Activated naive CD8-positive, alpha-beta T cell treated with anti-CD3 and anti-CD28 coated beads, Interleukin-2, amount 50 U/mL, for 16 hours (primary cell): ENCODE results near the gene EEF2KMT.

Experiments
- DNase-seq: peaks from one replicate; pipeline ENCODE4 v3.0.0-alpha.2; 2020; ENCODE audit warnings: low read depth, low spot score

The EEF2KMT gene

GRCh38 chr16:5041600-5042133 lies 55.9 kb downstream of the EEF2KMT start:
- DNase-seq = no peak

DNA sequence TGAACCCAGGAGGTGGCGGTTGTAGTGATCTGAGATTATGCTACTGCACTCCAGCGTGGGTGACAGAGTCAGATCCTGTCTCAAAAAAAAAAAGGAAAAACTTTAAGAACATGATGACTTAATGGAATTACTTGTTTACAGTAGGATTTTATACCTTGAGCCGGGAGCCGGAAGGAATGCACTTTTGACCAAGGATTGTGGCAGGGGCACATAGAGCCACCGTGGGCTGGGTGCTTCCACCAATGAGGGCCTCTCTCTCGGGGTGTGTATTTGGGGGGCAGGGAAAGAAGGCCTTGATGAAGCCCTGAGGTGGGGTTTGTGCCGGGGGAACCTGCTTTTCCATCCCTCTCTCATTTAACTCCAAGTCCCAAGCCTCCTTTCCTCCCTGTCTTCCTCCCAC lies 57.1 kb downstream of the EEF2KMT start:
- no peak for DNase-seq

DNA sequence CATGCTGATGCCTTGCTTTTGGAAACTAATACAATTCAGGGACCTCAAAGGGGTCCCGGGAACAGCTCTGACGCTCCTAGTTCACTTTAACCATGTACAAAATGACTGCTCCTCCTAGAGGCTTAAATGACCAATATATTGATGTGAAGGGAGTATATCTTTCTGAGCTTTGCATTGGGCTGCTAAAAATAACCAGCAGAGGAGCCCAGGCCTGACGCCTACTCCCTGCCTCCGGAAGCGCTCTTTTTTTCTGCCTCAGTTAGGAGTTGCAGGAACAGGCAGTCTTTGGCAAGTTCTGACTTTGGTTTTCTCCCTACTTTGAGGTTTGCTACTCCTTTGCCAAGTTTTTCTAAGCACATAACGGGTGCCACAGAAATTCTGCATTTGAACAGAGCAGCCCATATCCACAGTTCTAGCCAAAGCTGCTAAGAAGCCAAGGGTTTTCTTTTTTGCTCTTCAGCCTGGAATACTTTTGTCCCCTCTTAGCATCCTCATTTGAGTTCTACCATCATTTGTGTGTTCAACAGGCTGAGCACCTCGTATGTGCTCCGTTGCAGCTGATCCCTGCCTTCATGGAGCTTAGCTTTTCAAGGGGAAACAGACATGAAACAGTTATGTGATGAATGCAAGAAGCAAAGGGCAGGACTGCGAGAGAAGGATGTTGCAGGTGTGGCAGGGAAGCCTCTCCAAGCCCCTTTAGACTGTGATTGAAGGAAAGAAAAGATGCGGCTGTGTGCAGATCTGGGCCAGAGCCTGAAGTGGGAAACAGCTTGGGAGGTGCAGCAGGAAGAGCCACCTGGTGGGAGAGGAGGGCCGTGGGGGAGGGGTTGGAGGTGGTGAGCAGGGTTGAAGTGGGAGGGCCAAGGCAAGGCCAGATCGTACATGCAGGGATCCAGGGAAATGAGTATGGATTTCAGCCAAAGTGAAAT lies 61.1 kb downstream of the EEF2KMT start:
- no peak for DNase-seq

- DNase-seq = no peak
Measured at GRCh38 chr16:5035909-5036227, 61.7 kb downstream of the EEF2KMT start.
